Mammary epithelial cell (primary cell): Measurements from ENCODE around the gene POM121L12.

Experiments
- CTCF ChIP-seq, 2 donors: IDR thresholded peaks in 1 of 2; conservative IDR thresholded peaks in 1 of 2; 2 replicates each; pipeline ENCODE4 v1.5.1; 2011 to 2012; ENCODE audit warnings: inconsistent platforms in 2 of 2, low read length in 2 of 2, mild to moderate bottlenecking in 2 of 2, control low read depth in 1 of 2, low read depth in 1 of 2; ENCODE audit not compliant: insufficient read depth in 1 of 2; ENCODE audit errors: extremely low read depth in 1 of 2
- EZH2 ChIP-seq: IDR thresholded peaks from 2 replicates; pipeline ENCODE4 v1.6.1; 2012; ENCODE audit warnings: low read length, inconsistent platforms, borderline replicate concordance

GRCh38 chr7:53001221-53001620 lies 34.2 kb upstream of the POM121L12 start:
- no peak for TF ChIP-seq CTCF (conservative IDR thresholded peaks at IDR 0.05 in 1 of 2, IDR thresholded peaks at IDR 0.05 in 1 of 2; ENCODE audit: extremely low read depth in 1 of 2, insufficient read depth in 1 of 2, low read depth in 1 of 2, low read length in 2 of 2)
- no peak for TF ChIP-seq EZH2
